Progenitor cell of endocrine pancreas (in vitro differentiated cells): ENCODE measurements around the gene MADD. TPM values are rescaled to one million over a fixed set of nuclear protein-coding genes. Genes with fewer than 3 reads are reported as not detected.
A peak's percentile ranks its signal among the peaks of the same experiment; 100 is the strongest.

ENCODE experiments used
- DNase-seq: peaks from one replicate; pipeline ENCODE4 v3.0.0; 2021; ENCODE audit warnings: low spot score; ENCODE audit not compliant: unreplicated experiment
- H3K27ac Mint-ChIP-seq: 2 replicates; pipeline ENCODE4 v1.8.0; 2021; ENCODE audit warnings: mild to moderate bottlenecking, moderate library complexity, mixed read lengths
- H3K27me3 Mint-ChIP-seq: 2 replicates; pipeline ENCODE4 v1.8.0; 2021; ENCODE audit warnings: mixed read lengths
- H3K36me3 Mint-ChIP-seq: 2 replicates; pipeline ENCODE4 v1.8.0; 2022; ENCODE audit warnings: mixed read lengths; ENCODE audit not compliant: insufficient read depth
- H3K4me1 Mint-ChIP-seq: 2 replicates; pipeline ENCODE4 v1.8.0; 2021; ENCODE audit warnings: low read depth, mixed read lengths
- H3K4me3 Mint-ChIP-seq: 2 replicates; pipeline ENCODE4 v1.8.0; 2021; ENCODE audit warnings: low read depth, mild to moderate bottlenecking, moderate library complexity, mixed read lengths
- H3K9me3 Mint-ChIP-seq: 2 replicates; pipeline ENCODE4 v1.8.0; 2021; ENCODE audit warnings: low read depth, mixed read lengths
- total RNA-seq: library from RNA; stranded (reverse); gene quantifications from 2 replicates; pipeline ENCODE4 v1.2.1, GENCODE V29; 2021
- TF ChIP-seq, protein P1 (sequence below): fragments of 200-600 bp; sonication (generic); IDR thresholded peaks from one replicate; pipeline ENCODE4 v1.5.0; 2021; ENCODE audit warnings: antibody characterized with exemption, mild to moderate bottlenecking; ENCODE audit not compliant: unreplicated experiment

The MADD gene
- total RNA-seq, 1 donor from 2014 or later: 66.5 TPM

- Mint-ChIP-seq H3K36me3 (no peaks in the 10 kb centered on the region), H3K27ac (no peak overlapping the region), H3K4me3 (no peak overlapping the region), H3K9me3 (no peaks in the 10 kb centered on the region), H3K27me3 (no peaks in the 10 kb centered on the region), H3K4me1 (peaks cover 2% of the 10 kb centered on the region)
- TF ChIP-seq, protein P1, sequence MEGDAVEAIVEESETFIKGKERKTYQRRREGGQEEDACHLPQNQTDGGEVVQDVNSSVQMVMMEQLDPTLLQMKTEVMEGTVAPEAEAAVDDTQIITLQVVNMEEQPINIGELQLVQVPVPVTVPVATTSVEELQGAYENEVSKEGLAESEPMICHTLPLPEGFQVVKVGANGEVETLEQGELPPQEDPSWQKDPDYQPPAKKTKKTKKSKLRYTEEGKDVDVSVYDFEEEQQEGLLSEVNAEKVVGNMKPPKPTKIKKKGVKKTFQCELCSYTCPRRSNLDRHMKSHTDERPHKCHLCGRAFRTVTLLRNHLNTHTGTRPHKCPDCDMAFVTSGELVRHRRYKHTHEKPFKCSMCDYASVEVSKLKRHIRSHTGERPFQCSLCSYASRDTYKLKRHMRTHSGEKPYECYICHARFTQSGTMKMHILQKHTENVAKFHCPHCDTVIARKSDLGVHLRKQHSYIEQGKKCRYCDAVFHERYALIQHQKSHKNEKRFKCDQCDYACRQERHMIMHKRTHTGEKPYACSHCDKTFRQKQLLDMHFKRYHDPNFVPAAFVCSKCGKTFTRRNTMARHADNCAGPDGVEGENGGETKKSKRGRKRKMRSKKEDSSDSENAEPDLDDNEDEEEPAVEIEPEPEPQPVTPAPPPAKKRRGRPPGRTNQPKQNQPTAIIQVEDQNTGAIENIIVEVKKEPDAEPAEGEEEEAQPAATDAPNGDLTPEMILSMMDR: no peak
- DNase-seq: no peak
Measured at GRCh38 chr11:47359586-47359985, 89.7 kb downstream of the MADD start.

DNA sequence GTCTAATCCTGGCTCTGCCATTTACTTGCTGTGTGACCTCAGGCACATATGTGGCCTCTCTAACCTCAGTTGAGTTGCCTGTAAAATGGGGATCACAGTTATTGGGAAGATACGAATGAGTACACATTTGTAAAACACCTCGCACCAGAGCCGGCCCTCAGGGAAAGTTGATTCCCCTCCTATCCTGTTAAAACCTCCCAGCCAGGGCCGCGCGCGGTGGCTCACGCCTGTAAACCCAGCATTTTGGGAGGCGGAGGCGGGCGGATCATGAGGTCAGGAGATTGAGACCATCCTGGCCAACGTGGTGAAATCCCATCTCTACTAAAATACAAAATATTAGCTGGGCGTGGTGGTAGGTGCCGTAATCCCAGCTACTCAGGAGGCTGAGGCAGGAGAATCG is 90.4 kb downstream of the MADD start:
- no peaks in the 10 kb centered on the region for H3K4me1 Mint-ChIP-seq
- TF ChIP-seq, protein P1: no peak
- H3K9me3 Mint-ChIP-seq: no peaks in the 10 kb centered on the region
- H3K27ac Mint-ChIP-seq: no peak overlapping the region
- H3K36me3 Mint-ChIP-seq: no peaks in the 10 kb centered on the region
- no peak for DNase-seq
- H3K4me3 Mint-ChIP-seq: no peak overlapping the region
- no peaks in the 10 kb centered on the region for H3K27me3 Mint-ChIP-seq

- DNase-seq: no peak
- H3K4me1 Mint-ChIP-seq: no peaks in the 10 kb centered on the region
- no peaks in the 10 kb centered on the region for H3K9me3 Mint-ChIP-seq
- H3K27me3 Mint-ChIP-seq: peaks cover 4% of the 10 kb centered on the region
- H3K4me3 Mint-ChIP-seq: no peak overlapping the region
- no peaks in the 10 kb centered on the region for H3K36me3 Mint-ChIP-seq
- peak overlapping the region; percentile 3 for H3K27ac Mint-ChIP-seq
- TF ChIP-seq, protein P1: no peak
Measured at GRCh38 chr11:47361419-47361818, 91.5 kb downstream of the MADD start.

DNA sequence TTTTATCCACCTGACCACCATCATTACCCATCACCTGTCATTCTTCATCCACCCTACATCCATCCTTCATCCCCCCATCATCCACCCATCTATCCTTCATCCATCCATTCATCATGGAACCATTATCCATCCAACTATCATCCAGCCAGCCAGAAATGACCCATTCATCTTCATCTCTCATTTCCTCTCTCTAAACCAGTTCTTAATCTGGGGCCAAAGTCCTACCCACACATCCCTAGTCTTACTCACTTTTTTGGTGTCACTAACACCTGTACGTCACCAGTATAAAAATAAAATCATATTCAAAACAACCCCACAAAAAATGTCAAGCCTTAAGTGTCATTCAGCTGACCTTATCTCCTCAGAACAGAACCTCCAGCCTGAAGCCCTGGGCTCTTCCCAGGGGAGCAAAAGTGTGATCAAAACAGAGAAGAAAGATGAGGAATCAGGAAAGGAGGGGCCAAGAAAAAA is 96.1 kb downstream of the MADD start:
- no peak overlapping the region for H3K4me3 Mint-ChIP-seq
- H3K27ac Mint-ChIP-seq: no peak overlapping the region
- no peaks in the 10 kb centered on the region for H3K4me1 Mint-ChIP-seq
- no peak for DNase-seq
- H3K9me3 Mint-ChIP-seq: no peaks in the 10 kb centered on the region
- TF ChIP-seq, protein P1: no peak
- H3K36me3 Mint-ChIP-seq: no peaks in the 10 kb centered on the region
- peaks cover 17% of the 10 kb centered on the region for H3K27me3 Mint-ChIP-seq

DNA sequence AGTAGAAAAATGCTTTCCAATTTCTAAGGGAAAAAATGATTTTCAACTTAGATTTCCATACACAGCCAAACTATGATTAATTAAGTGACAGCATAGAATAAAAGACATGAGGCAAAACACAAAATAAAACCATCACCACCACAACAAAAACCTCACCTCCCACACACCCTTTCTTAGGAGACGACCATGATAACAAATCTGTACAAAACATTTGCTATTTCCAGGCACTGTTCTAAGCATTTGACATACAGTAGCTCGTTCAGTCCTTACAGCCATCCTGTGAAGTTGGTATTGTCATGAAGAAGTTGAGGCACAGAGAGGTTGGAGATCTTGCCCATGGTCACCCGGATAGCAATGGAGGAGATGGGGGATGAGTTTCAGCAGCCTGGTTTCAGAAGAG is 99.7 kb downstream of the MADD start:
- TF ChIP-seq, protein P1: no peak
- Mint-ChIP-seq H3K4me1 (no peaks in the 10 kb centered on the region), H3K27me3 (peaks cover 17% of the 10 kb centered on the region), H3K4me3 (no peak overlapping the region), H3K36me3 (no peaks in the 10 kb centered on the region), H3K9me3 (no peaks in the 10 kb centered on the region), H3K27ac (no peak overlapping the region)
- DNase-seq: no peak
